Activated CD4-positive, alpha-beta T cell treated with anti-CD3 and anti-CD28 coated beads for 1 hour (primary cell): ENCODE measurements around the gene LAMB1.

Experiments used
- DNase-seq: peaks from one replicate; pipeline ENCODE4 v3.0.0-alpha.2; 2020

Gene LAMB1

DNA sequence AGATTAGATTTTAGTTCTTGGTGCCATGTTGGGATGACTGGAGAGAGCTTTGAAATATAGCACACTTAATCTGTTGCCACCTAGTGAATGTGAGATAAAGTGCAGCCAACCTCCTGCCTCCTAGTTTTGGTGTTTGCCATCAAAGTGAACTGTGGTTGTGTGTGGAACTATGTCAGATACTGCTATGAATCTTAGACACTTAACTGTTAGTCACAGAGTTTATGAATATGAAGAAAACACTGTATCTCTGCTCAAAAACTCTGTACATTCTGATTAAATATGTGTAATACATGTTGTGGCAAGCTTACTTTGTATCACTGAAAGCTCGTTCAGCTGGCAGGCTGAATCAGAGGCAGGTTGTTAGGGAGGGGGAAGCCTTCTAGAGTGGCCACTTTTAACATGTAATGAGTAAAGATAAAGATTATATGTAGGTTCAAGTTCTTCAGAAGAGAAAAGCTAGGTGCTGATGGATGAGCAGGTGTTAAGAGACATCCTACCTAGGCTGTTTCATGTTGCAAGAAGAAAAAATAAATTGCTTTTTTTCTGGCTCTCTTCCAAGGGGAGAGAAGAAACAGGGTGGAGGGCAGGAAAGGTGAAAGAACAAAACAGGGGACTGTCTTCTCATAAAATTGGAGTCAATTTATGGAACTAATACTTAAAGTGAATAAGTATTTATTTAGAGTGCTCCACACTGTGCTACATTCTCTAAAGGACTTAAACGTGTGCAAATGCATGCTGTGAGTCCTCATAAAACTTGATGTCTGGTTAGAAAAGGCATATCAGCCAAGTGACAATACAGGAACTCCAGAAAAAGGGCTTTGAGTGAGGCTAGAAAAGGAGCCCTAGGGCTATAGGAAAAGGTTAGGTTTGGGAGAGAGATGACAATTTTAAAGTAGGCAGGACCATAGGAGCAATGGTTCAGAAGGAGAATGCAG, 14.1 kb upstream of the LAMB1 start:
- no peak for DNase-seq

- no peak for DNase-seq
These were observed 12.8 kb upstream of the LAMB1 start for GRCh38 chr7:108015740-108016139.

DNA sequence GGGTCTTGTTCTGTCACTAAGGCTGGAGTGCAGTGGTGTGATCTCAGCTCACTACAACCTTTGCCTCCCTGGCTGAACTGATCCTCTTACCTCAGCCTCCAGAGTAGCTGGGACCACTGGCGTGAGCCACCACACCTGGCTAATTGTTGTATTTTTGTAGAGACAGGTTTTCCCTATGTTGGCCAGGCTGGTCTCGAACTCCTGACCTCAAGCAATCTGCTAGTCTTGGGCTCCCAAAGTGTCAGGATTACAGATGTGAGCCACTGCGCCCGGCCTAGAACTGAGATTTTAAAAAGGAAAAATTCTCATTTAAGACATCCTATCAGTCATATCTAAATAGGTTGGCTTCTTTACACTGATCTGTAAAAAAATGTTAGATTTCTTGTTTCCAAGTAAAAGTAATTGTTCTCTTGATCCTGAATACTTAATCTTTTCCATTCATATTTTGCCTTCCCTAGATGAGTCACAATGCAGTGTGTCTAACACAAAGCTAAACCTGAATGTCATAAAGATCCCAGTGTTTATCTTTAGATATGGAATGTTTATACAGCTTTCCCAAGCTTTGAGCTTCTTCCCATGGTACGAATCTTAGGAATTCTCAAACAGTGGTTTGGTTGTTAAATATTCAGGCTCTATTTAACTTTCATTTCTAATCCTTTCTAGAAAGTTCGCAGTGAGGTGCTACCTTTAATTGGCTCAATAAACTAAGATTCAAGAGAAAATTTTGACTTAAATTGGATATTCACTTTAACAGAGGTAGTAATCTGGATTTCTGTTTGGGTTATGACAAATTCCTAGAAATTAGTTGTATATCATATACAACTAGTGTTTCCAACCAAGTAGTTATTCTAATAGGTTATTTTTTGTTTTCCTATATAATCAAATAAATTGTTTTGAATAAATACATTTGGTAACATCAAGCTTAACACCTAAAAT, 12.1 kb upstream of the LAMB1 start:
- DNase-seq, result no peak

DNA sequence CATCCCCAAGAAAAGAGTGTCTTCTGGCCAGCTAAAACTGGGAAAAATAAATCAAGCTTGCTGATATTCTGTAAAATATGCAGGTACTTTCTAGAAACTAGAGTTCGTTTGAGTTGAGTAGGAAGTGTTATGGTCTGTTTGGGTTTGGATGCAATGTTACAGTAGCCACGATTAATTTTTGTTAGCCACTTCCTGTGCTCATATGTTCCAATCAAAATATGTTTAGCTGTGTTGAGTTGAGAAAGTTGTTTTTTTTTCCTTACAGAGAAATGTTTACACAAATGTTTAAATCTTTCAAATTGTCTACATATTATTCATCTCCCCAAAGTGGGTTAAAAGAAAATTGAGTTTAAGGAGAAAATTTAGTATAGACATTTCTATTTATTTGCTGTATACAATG, 11.3 kb upstream of the LAMB1 start:
- DNase-seq, result no peak

- DNase-seq, result no peak
These were observed 9.8 kb upstream of the LAMB1 start for GRCh38 chr7:108012499-108013430.

- no peak for DNase-seq
These were observed 7.4 kb upstream of the LAMB1 start for GRCh38 chr7:108010377-108010776.

DNA sequence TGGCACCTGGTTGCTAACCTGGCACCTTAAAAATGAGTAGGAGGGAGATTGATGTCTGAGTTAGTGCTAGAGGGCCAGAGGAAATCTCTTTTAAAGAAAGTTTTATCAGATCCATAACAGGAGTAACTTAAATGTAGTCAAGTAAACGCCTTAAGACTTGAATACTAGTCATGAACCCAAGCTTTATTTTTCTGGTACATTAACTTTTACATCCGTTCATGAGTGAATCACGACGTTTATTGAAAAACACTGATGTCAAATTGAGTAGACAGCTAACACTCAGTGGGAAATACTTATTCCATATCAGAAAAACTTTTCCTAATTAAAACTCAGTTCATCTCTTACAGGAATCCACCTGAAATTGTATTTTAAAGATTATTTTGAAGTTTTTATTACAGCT, 6.9 kb upstream of the LAMB1 start:
- DNase-seq, result no peak

- DNase-seq, result no peak
These were observed 5.9 kb upstream of the LAMB1 start for GRCh38 chr7:108008827-108009226.

- no peak for DNase-seq
These were observed 5.3 kb upstream of the LAMB1 start for GRCh38 chr7:108008240-108008639.

- DNase-seq, result no peak
These were observed 4.8 kb upstream of the LAMB1 start for GRCh38 chr7:108007762-108008161.

DNA sequence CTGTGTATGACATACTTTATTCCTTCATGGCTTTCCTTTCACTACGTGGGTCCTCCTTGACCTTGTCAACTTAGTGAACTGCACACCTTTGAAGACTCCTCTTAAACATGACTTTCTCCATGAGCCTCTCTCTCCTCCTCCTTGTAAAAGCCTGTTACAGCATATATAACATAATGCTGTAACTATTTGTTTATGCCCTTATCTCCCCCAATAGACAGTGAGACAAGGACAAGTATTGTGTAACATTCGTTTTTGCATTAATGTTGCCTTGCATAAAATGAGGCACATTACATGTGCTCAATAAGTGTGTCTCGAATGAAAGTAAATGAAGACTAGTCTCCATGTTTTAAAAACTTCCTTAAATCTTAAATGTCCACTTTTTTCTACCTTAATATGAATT, 4.3 kb upstream of the LAMB1 start:
- no peak for DNase-seq

DNA sequence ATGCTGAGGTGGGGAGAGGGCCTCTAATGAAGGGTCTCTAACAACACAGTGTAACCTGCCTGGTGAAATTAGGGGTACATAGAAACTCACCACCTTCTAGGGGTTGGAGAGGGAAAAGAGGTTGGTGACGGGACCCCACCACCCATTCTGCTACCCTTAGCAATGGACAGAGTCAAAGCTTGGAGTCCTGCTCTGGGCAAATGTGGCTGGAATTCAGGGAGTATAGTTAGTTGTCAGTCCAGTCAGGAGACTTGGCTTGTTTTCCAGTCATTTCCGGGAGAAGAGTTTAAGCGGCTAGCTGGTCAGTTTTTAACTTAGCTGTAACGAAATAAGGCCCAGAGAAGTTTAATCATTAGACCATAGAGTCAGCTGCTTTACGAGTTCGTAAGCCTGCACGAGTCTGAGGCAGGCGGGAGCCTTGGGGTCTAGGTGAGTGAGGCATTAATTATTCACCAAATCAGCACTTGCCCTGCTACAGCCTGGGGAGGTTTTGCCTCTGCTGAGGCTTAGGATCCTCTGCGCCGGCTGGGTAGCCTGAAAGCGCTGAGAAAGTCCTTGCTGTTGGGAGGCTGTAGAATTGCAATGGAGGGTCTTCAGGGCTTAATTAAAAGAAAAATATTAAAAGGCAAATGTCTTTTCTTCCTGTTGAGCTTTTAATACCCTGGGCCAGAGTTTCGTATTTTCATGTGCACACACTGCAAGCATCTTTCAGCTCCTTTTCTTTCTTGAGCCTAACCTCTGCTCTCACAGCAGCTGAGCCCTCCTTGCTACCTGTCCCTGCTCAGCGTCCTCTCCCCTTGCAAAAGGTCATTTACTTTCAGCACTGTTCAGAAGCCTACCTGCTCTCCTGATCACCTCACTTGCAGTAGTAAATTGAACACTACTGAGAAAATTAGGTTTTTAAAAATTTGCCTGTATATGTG, 1.5 kb upstream of the LAMB1 start:
- no peak for DNase-seq

DNA sequence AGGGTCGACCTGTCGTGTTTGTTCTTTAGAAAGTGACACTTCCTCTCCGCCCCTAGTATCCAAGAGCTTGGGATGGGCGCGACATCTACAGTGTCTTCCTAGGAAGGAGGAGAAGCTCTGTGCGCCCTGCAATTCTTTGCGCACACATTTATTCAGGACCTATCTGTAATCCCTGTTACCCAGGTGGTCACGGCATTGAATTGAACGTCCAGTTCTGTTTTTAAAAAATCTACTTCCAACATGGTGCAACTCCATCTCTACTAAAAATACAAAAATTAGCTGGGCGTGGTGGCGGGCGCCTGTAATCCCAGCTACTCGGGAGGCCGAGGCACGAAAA, 606 bp upstream of the LAMB1 start:
- no peak for DNase-seq

DNA sequence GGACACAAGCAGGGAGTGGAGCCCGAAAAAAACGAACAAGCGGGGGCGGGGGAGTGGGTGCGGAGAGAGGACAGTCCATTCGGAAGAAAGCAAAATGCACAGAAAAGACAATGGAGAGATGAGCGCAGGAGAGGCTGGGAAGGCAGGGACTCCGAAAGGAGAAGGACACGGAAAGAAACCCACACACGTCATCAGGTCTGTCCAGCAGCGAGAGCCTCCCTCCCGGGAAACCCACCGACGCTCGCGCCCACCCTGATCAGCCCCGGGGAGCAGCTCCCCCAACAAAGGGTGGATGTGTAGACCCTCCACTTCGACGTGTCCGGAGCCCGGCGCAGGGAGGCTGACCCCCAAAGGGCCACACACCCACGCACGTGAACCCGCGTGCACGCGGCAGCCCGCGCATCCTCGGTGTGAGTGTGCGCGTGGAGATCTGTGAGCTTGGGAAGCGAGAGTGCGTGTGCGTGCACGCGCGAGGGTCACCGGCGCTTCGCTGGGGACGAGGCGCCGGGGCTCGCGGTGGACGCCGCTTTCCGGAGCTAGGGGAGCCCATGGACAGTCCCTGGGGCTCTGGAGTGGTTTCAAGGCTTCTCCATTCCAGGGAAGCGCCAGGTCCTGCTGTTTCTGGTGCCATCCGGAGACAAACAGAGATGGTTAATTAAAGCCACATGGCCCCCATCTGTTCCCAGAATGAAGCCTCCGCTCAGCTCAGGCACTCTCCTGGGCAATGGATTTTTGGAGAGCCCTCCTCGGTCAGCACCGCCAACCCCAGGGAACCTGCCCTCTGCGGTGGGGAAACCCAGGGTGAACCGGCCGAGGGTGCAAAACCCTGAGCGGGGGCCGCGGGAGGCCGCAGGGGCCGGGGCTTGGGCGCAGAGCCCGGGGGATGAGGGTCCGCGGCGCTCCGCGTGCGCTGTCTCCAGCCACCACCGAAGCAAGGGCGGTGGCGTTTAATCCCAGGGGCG, 916 bp downstream of the LAMB1 start:
- no peak for DNase-seq

GRCh38 chr7:108000875-108001763, 1.8 kb downstream of the LAMB1 start:
- DNase-seq, result no peak

- no peak for DNase-seq
These were observed 3.0 kb downstream of the LAMB1 start for GRCh38 chr7:107999779-108000560.

DNA sequence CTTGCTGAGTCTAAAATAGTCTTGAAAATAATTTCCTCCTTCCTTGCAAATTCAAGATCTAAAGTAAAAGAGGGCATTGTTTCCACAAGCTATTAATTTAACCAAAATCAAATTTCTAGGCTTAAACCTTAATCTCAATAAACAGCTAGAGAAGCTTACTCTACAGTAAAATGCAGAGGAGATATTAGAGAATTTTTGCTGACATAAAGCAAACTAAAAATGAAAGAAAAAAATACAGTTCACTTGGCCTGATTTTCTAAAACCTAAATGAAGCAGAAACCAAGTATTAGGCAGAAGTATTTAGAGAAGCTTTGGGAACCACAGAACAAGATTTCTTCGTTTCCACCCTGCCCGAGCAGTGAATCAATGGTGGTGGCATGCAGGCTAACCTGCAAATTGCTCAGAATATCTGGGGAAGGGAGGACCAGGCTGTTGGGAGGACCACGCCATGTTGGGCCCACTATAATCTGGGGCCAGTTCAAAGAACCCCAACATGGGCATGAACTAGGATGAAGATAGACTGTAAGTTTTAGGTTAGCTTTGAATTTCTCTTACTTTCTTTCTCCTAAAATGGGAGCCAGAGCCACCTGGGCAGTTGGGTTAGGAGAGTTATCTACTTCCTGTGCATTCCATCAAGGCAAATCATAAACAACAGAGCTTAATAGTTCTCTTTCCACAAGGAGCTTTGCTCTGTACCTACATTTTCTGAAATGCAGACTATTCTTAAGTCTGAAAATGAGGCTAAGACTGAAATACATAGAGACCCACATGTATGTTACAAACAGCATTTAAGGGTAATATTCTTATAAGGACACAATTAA, 4.1 kb downstream of the LAMB1 start:
- no peak for DNase-seq

DNA sequence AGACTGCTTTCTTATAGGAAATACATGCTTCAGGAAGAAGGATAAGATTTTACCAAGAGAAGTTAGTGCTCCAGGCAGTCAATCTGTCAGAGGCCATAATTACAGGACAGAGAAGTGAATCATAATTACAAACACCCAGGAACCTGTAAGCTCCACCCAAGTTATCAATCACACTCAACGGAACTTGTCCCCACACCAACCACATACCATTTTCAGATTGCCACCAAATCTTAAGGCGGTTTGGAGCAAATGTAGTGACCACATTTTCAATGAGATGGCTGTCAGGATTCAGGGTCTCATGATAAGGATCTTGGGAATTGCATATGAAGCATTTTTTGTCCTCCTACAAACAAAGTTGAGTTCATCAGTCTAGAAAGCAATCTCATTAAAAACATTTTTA, 4.8 kb downstream of the LAMB1 start:
- no peak for DNase-seq
